ENCODE data around the gene KIAA1671.

The KIAA1671 gene

DNA sequence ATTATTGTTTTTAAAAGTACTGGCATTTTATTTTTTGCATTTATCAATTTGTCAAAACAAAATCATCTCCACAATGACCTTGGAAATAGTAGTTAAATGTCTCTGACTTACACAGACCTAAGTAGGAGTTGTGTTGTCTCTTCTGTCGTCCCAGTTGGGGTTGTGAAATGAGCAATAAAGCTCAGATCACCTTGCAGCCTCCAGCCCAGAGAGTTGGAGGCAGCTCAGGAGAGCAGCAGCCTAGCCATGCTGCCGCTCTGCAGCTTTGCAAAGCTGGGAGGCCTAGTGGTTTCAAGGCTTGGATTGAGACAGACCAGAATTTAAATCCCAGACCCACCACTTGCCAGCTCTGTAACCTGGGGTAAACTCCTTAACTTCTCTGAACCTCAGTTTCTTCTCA lies 181.9 kb downstream of the KIAA1671 start:
- Mint-ChIP-seq H3K4me1 (no peaks in the 10 kb centered on the region), H3K27ac (no peak overlapping the region), H3K9me3 (peaks cover 5% of the 10 kb centered on the region), H3K36me3 (ENCODE audit: low read depth) (peaks cover 17% of the 10 kb centered on the region), H3K4me3 (no peak overlapping the region), H3K27me3 (ENCODE audit: low read depth, poor library complexity) (no peaks in the 10 kb centered on the region)
- TF ChIP-seq, protein P1, sequence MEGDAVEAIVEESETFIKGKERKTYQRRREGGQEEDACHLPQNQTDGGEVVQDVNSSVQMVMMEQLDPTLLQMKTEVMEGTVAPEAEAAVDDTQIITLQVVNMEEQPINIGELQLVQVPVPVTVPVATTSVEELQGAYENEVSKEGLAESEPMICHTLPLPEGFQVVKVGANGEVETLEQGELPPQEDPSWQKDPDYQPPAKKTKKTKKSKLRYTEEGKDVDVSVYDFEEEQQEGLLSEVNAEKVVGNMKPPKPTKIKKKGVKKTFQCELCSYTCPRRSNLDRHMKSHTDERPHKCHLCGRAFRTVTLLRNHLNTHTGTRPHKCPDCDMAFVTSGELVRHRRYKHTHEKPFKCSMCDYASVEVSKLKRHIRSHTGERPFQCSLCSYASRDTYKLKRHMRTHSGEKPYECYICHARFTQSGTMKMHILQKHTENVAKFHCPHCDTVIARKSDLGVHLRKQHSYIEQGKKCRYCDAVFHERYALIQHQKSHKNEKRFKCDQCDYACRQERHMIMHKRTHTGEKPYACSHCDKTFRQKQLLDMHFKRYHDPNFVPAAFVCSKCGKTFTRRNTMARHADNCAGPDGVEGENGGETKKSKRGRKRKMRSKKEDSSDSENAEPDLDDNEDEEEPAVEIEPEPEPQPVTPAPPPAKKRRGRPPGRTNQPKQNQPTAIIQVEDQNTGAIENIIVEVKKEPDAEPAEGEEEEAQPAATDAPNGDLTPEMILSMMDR (IDR thresholded peaks at IDR 0.05), result no peak
- no peak for DNase-seq

- H3K4me3 Mint-ChIP-seq, result no peak overlapping the region
- no peak for DNase-seq
- no peak overlapping the region for H3K27ac Mint-ChIP-seq
- H3K9me3 Mint-ChIP-seq, result peaks cover 5% of the 10 kb centered on the region
- TF ChIP-seq, protein P1 (IDR thresholded peaks at IDR 0.05), result no peak
- H3K36me3 Mint-ChIP-seq (ENCODE audit: low read depth), result peaks cover 21% of the 10 kb centered on the region
- no peaks in the 10 kb centered on the region for H3K4me1 Mint-ChIP-seq
- H3K27me3 Mint-ChIP-seq (ENCODE audit: low read depth, poor library complexity), result no peaks in the 10 kb centered on the region
These were observed 184.5 kb downstream of the KIAA1671 start for GRCh38 chr22:25136953-25137576.

DNA sequence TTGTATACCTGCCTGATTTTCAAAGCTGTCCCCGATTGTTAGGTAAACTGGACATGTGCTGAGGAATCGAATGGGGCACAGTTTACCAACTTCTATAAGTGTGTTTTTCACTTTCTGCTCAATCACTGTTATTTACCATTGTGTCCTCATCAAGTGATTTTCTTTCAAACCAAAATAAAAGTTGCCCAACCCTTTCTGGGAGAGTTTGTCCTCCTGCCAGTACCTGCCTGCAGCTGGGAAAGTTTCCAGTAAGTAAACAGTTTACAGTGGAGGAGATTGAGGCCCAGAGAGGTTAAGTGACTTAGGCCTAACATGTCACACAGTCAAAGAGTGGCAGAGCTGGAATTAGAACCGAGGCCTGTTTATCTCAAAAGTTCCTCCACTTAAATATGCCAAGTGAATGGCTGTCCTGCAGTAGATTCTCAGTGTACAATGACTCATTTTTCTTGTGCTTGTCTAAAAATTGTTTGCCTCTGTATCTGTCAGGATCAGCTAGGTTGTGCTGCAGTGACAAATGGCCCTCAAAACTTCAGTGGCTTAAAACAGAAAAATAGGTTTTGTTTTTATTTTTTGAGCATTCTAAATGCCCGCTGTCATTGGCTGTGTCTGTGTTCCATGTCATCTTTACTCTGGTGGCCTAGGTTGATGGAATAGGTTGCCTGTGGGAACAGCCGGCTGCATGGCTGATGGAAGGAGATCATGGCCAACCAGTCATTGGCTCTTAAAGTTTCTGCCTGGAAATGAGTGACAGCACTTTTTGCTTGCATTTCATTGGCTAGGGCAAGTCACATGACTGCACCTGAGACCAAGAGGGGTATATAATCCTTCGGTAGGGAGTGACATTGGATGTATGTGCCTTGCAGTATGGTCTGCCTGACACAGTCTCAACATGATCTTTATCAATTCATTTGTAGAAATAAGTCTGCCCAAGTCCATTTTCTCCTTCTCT lies 185.3 kb downstream of the KIAA1671 start:
- peaks cover 5% of the 10 kb centered on the region for H3K9me3 Mint-ChIP-seq
- no peak overlapping the region for H3K27ac Mint-ChIP-seq
- no peaks in the 10 kb centered on the region for H3K27me3 Mint-ChIP-seq (ENCODE audit: low read depth, poor library complexity)
- no peak for DNase-seq
- peaks cover under 1% of the 10 kb centered on the region for H3K4me1 Mint-ChIP-seq
- TF ChIP-seq, protein P1 (IDR thresholded peaks at IDR 0.05), result no peak
- H3K36me3 Mint-ChIP-seq (ENCODE audit: low read depth), result peaks cover 21% of the 10 kb centered on the region
- no peak overlapping the region for H3K4me3 Mint-ChIP-seq

GRCh38 chr22:25139062-25139461 lies 186.5 kb downstream of the KIAA1671 start:
- Mint-ChIP-seq H3K27ac (no peak overlapping the region), H3K27me3 (ENCODE audit: low read depth, poor library complexity) (peaks cover under 1% of the 10 kb centered on the region), H3K4me1 (peaks cover 8% of the 10 kb centered on the region), H3K36me3 (ENCODE audit: low read depth) (peaks cover 21% of the 10 kb centered on the region), H3K4me3 (no peak overlapping the region), H3K9me3 (peaks cover 5% of the 10 kb centered on the region)
- TF ChIP-seq, protein P1 (IDR thresholded peaks at IDR 0.05), result no peak
- no peak for DNase-seq

- no peak overlapping the region for H3K27ac Mint-ChIP-seq
- TF ChIP-seq, protein P1 (IDR thresholded peaks at IDR 0.05), result no peak
- H3K36me3 Mint-ChIP-seq (ENCODE audit: low read depth), result peaks cover 18% of the 10 kb centered on the region
- no peak for DNase-seq
- peaks cover 4% of the 10 kb centered on the region for H3K27me3 Mint-ChIP-seq (ENCODE audit: low read depth, poor library complexity)
- H3K4me1 Mint-ChIP-seq, result peaks cover 8% of the 10 kb centered on the region
- no peak overlapping the region for H3K4me3 Mint-ChIP-seq
- peaks cover 5% of the 10 kb centered on the region for H3K9me3 Mint-ChIP-seq
These were observed 189.6 kb downstream of the KIAA1671 start for GRCh38 chr22:25142102-25142501.

Measured in nephron progenitor cell (in vitro differentiated cells).